ENCODE results near the gene TKT.

The TKT gene

GRCh38 chr3:53183514-53183913 lies 72.3 kb downstream of the TKT start:
- TF ChIP-seq TAF1 (IDR thresholded peaks at IDR 0.05; ENCODE audit: borderline replicate concordance, insufficient read depth, low read length), result no peak
- no peak for TF ChIP-seq POLR2AphosphoS5 (IDR thresholded peaks at IDR 0.05; ENCODE audit: low read depth, low read length)
- no peak for TF ChIP-seq SIN3A (IDR thresholded peaks at IDR 0.05; ENCODE audit: borderline replicate concordance, insufficient read depth, low read length)
- no peak for TF ChIP-seq REST (IDR thresholded peaks at IDR 0.05; ENCODE audit: insufficient read depth in 1 of 2, low read depth in 2 of 2, low read length in 2 of 2)
- no peak for TF ChIP-seq FOXP2 (optimal IDR thresholded peaks at IDR 0.05; ENCODE audit: borderline replicate concordance, extremely low read depth, extremely low read length, insufficient read depth)

DNA sequence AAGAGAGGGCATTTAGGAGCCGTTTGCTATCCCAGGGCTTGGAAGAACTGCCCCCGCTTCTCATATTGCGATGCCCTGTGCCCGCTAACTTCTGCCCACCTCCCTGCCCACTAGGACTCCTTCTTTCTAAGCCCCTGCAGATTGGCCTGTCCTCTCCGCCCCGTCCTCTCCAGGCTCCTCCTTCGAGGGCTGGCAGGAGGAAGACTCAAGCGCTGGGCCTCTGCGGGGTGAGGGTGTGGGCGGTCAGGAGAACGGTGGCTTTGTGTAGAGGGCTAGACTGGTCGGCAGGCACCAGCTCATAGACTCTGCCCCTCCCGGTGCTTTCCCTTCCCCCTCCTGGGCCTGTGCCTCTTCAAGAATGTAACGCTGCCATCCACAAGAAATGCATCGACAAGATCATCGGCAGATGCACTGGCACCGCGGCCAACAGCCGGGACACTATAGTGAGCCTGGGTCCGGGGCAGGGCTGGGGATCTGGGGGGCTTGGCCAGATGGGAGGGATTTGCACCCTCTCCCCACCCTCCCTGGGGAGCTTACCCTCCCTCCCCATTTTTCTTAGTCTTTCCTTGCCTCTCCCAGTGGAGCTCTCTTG lies 73.0 kb downstream of the TKT start:
- TF ChIP-seq FOXP2 (optimal IDR thresholded peaks at IDR 0.05; ENCODE audit: borderline replicate concordance, extremely low read depth, extremely low read length, insufficient read depth) (no peak), REST (IDR thresholded peaks at IDR 0.05; ENCODE audit: insufficient read depth in 1 of 2, low read depth in 2 of 2, low read length in 2 of 2) (no peak), SIN3A (IDR thresholded peaks at IDR 0.05; ENCODE audit: borderline replicate concordance, insufficient read depth, low read length) (no peak), TAF1 (IDR thresholded peaks at IDR 0.05; ENCODE audit: borderline replicate concordance, insufficient read depth, low read length) (no peak), POLR2AphosphoS5 (IDR thresholded peaks at IDR 0.05; ENCODE audit: low read depth, low read length) (no peak)

DNA sequence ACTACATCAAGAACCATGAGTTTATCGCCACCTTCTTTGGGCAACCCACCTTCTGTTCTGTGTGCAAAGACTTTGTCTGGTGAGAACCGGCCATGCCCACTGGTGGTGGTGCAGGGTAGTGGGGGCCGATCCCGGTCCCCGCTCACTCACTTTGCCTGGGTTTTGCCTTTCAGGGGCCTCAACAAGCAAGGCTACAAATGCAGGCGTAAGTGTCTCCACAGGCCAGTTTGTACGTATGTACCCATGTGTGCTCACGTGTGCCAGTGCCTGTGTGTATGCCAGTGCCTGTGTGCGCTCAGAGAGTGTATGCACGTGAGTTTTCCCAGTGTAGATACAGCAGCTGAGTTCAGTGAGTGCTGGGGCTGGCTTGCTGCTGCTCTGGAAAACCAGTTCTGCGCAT lies 74.3 kb downstream of the TKT start:
- TF ChIP-seq TAF1 (IDR thresholded peaks at IDR 0.05; ENCODE audit: borderline replicate concordance, insufficient read depth, low read length), result no peak
- no peak for TF ChIP-seq POLR2AphosphoS5 (IDR thresholded peaks at IDR 0.05; ENCODE audit: low read depth, low read length)
- no peak for TF ChIP-seq FOXP2 (optimal IDR thresholded peaks at IDR 0.05; ENCODE audit: borderline replicate concordance, extremely low read depth, extremely low read length, insufficient read depth)
- no peak for TF ChIP-seq SIN3A (IDR thresholded peaks at IDR 0.05; ENCODE audit: borderline replicate concordance, insufficient read depth, low read length)
- TF ChIP-seq REST (IDR thresholded peaks at IDR 0.05; ENCODE audit: insufficient read depth in 1 of 2, low read depth in 2 of 2, low read length in 2 of 2), result no peak

GRCh38 chr3:53181024-53181371 lies 74.8 kb downstream of the TKT start:
- TF ChIP-seq TAF1 (IDR thresholded peaks at IDR 0.05; ENCODE audit: borderline replicate concordance, insufficient read depth, low read length) (no peak), REST (IDR thresholded peaks at IDR 0.05; ENCODE audit: insufficient read depth in 1 of 2, low read depth in 2 of 2, low read length in 2 of 2) (no peak), SIN3A (IDR thresholded peaks at IDR 0.05; ENCODE audit: borderline replicate concordance, insufficient read depth, low read length) (no peak), POLR2AphosphoS5 (IDR thresholded peaks at IDR 0.05; ENCODE audit: low read depth, low read length) (no peak), FOXP2 (optimal IDR thresholded peaks at IDR 0.05; ENCODE audit: borderline replicate concordance, extremely low read depth, extremely low read length, insufficient read depth) (no peak)
